Measurements from ENCODE around the gene ZNF526.
A peak's percentile ranks its signal among the peaks of the same experiment; 100 is the strongest.

Gene ZNF526

DNA sequence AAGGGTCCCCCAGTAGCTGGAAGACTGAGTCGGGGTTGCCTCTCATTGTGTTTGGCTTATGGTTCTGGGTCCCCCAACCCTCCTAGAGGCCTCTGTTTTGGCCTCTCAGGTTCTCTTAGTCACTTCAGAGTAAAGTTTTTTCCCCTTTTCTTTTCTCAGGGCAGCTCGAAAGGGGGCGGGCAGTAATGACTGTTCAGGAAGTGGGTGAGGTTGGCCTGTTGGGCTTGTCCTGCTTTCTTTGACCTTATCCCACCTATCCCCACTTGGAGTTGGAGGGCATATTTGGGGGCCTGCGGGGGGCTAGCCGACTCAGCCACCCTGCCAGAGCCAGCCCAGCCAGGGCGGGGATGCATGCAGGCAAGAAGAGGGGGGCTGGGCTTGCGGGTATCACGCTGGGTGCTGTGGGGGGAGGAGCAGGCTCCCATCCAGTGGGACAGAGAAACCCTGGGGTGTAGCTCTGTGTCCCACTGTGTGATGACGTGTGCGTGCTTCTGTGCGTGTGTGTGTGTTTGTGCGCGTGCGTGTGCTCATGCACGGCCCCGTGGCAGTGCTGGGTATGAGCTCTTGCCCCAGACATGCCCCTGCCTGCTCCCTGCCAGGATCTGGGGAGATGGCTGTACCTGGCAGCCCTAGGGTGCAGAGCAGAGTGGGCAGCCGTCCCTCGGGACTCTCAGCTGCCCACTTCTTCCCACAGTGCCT is 50.4 kb downstream of the ZNF526 start:
- DNase-seq (ENCODE audit: low spot score) = peak; percentile 89
- TF ChIP-seq, protein P1, sequence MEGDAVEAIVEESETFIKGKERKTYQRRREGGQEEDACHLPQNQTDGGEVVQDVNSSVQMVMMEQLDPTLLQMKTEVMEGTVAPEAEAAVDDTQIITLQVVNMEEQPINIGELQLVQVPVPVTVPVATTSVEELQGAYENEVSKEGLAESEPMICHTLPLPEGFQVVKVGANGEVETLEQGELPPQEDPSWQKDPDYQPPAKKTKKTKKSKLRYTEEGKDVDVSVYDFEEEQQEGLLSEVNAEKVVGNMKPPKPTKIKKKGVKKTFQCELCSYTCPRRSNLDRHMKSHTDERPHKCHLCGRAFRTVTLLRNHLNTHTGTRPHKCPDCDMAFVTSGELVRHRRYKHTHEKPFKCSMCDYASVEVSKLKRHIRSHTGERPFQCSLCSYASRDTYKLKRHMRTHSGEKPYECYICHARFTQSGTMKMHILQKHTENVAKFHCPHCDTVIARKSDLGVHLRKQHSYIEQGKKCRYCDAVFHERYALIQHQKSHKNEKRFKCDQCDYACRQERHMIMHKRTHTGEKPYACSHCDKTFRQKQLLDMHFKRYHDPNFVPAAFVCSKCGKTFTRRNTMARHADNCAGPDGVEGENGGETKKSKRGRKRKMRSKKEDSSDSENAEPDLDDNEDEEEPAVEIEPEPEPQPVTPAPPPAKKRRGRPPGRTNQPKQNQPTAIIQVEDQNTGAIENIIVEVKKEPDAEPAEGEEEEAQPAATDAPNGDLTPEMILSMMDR (IDR thresholded peaks at IDR 0.05) = no peak

DNA sequence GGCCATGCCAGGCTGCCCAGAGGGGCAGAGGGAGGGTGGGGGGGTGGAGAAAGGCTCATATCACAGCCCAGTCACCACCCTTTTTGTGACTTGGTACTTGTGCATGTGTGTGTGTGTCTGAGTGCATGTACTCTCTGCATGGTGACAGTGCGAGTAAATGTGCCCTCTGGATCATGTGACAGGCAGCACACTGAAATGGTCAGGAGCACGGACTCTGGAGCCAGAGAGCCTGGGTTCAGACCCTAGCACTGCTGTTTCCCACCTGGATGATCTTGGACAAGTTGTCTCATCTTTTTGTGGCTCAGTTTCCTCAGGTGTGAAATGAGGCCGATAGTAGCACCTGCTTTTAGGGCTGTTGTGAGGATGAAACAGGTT is 50.9 kb downstream of the ZNF526 start:
- no peak for DNase-seq (ENCODE audit: low spot score)
- peak overlapping the region; percentile 99 for H3K27ac ChIP-seq

More for the DNA sequence above, 50.4 kb downstream of the ZNF526 start:
- Histone ChIP-seq H3K27ac (peak overlapping the region; percentile 99), H3K4me3 (peak overlapping the region; percentile 78)

DNA sequence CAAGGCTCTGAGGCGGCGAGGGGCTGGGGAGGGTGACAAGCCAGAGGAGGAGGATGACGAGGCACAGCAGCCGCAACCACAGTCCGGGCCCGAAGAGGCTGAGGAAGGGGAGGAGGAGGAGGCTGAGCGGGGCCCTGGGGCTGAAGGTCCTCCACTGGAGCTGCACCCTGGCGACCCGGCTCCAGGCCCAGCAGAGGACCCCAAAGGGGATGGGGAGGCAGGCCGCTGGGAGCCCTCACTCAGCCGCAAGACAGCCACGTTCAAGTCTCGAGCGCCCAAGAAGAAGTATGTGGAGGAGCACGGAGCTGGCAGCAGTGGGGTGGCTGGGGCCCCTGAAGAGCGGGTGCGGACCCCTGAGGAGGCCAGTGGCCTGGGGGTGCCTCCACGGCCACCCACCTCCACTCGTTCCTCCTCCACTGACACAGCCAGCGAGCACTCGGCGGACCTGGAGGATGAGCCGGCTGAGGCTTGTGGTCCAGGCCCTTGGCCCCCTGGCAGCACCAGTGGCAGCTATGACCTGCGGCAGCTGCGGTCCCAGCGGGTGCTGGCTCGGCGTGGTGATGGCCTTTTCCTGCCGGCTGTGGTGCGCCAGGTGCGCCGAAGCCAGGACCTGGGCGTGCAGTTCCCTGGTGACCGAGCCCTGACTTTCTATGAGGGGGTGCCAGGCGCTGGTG is 51.9 kb downstream of the ZNF526 start:
- Histone ChIP-seq H3K27ac (peak overlapping the region; percentile 99), H3K4me3 (no peak overlapping the region)
- TF ChIP-seq, protein P1 (IDR thresholded peaks at IDR 0.05) = no peak
- peak; percentile 72 for DNase-seq (ENCODE audit: low spot score)

More for the DNA sequence above, 50.9 kb downstream of the ZNF526 start:
- TF ChIP-seq, protein P1 (IDR thresholded peaks at IDR 0.05) = no peak
- peak overlapping the region; percentile 78 for H3K4me3 ChIP-seq

DNA sequence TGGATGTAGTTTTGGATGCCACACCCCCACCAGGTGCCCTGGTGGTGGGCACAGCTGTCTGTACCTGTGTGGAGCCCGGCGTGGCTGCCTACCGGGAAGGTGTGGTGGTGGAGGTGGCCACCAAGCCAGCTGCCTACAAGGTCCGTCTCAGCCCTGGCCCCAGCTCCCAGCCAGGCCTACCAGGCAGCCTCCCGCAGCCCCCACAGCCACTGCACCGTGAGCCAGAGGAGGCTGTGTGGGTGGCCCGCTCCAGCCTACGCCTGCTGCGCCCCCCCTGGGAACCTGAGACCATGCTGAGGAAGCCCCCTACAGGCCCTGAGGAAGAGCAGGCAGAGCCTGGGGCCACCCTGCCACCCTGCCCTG is 52.4 kb downstream of the ZNF526 start:
- DNase-seq (ENCODE audit: low spot score) = no peak
- no peak overlapping the region for H3K4me3 ChIP-seq
- H3K27ac ChIP-seq = no peak overlapping the region
- TF ChIP-seq, protein P1 (IDR thresholded peaks at IDR 0.05) = no peak

DNA sequence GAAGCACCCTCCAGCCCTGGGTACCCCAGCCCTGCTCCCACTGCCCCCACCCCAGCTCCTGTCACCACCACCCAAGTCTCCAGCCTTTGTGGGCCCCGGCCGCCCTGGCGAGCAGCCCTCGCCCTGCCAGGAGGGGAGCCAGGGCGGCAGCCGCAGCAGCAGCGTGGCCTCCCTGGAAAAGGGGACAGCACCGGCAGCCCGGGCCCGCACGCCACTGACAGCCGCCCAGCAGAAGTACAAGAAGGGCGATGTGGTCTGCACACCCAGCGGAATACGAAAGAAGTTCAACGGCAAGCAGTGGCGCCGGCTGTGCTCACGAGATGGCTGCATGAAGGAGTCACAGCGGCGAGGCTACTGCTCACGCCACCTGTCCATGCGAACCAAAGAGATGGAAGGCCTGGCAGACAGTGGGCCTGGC is 52.9 kb downstream of the ZNF526 start:
- H3K27ac ChIP-seq = no peak overlapping the region
- TF ChIP-seq, protein P1 (IDR thresholded peaks at IDR 0.05) = no peak
- peak; percentile 65 for DNase-seq (ENCODE audit: low spot score)
- H3K4me3 ChIP-seq = no peak overlapping the region

DNA sequence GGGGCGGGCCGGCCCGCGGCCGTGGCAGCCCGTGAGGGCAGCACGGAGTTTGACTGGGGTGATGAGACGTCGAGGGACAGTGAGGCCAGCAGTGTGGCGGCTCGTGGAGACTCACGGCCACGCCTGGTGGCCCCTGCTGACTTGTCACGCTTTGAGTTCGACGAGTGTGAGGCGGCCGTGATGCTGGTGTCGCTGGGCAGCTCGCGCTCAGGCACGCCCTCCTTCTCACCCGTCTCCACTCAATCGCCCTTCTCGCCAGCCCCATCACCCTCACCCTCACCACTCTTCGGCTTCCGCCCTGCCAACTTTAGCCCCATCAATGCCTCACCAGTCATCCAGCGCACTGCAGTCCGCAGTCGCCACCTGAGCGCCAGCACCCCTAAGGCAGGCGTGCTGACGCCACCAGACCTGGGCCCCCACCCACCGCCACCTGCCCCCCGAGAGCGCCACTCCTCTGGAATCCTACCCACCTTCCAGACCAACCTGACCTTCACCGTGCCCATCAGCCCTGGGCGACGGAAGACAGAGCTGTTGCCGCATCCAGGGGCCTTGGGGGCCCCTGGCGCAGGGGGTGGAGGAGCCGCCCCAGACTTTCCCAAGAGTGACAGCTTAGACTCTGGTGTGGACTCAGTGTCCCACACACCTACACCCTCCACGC is 53.4 kb downstream of the ZNF526 start:
- Histone ChIP-seq H3K27ac (no peak overlapping the region), H3K4me3 (no peak overlapping the region)
- TF ChIP-seq, protein P1 (IDR thresholded peaks at IDR 0.05) = no peak
- DNase-seq (ENCODE audit: low spot score) = peak; percentile 75
